Measurements from ENCODE around the gene TINAG. TPM values are rescaled to one million over a fixed set of nuclear protein-coding genes. Genes with fewer than 3 reads are reported as not detected.
A peak's percentile ranks its signal among the peaks of the same experiment; 100 is the strongest.

Gene TINAG
- total RNA-seq, 1 donor from 2014 or later, result 0.16 TPM

- intact Hi-C loops (cut with DNase I), result no loop called here
Observed at GRCh38 chr6:54391577-54391976, 83.3 kb downstream of the TINAG start.

GRCh38 chr6:54403096-54403495 lies 94.9 kb downstream of the TINAG start:
- DNase-seq (no peak), ATAC-seq (ENCODE audit: poor library complexity) (no peak)
- intact Hi-C loops (cut with DNase I), result no loop called here

More at GRCh38 chr6:54391577-54391976, 83.3 kb downstream of the TINAG start:
- DNase-seq, result no peak
- ATAC-seq (ENCODE audit: poor library complexity), result no peak

GRCh38 chr6:54404791-54405190 lies 96.5 kb downstream of the TINAG start:
- DNase-seq (no peak), ATAC-seq (ENCODE audit: poor library complexity) (no peak)
- intact Hi-C loops (cut with DNase I), result no loop called here

- intact Hi-C loops (cut with DNase I), result no loop called here
- ATAC-seq (ENCODE audit: poor library complexity), result no peak
- DNase-seq, result no peak
Observed at GRCh38 chr6:54411767-54412166, 103.5 kb downstream of the TINAG start.

GRCh38 chr6:54415517-54415916 lies 107.3 kb downstream of the TINAG start:
- no peak for ATAC-seq (ENCODE audit: poor library complexity)
- DNase-seq, result no peak
- intact Hi-C loops (cut with DNase I), result no loop called here

- peak; percentile 64 for ATAC-seq (ENCODE audit: poor library complexity)
- DNase-seq, result no peak
- intact Hi-C loops (cut with DNase I), result no loop called here
Observed at GRCh38 chr6:54419885-54420284, 111.6 kb downstream of the TINAG start.

GRCh38 chr6:54426995-54427394 lies 118.8 kb downstream of the TINAG start:
- DNase-seq (no peak), ATAC-seq (ENCODE audit: poor library complexity) (no peak)
- intact Hi-C loops (cut with DNase I), result no loop called here

GRCh38 chr6:54427396-54427937 lies 119.2 kb downstream of the TINAG start:
- intact Hi-C loops (cut with DNase I), result no loop called here
- DNase-seq, result no peak
- ATAC-seq (ENCODE audit: poor library complexity), result no peak

- intact Hi-C loops (cut with DNase I), result no loop called here
- no peak for DNase-seq
- ATAC-seq (ENCODE audit: poor library complexity), result no peak
Observed at GRCh38 chr6:54428431-54428830, 120.2 kb downstream of the TINAG start.

GRCh38 chr6:54431466-54431865 lies 123.2 kb downstream of the TINAG start:
- intact Hi-C loops (cut with DNase I), result no loop called here
- no peak for DNase-seq
- no peak for ATAC-seq (ENCODE audit: poor library complexity)

Other genes starting within 250 kb of the TINAG start
- 403 TPM for gene MLIP, start 197.0 kb upstream of the TINAG start, total RNA-seq

Measured in Right ventricle myocardium superior (tissue), 1 donor.